Astrocyte (in vitro differentiated cells and primary cell): Measurements from ENCODE around the gene LZTR1. TPM values are rescaled to one million over a fixed set of nuclear protein-coding genes. Genes with fewer than 3 reads are reported as not detected.

Experiments
- DNase-seq: peaks from one replicate; pipeline ENCODE4 v3.0.0-alpha.2; 2010; ENCODE audit warnings: low read depth
- FAIRE-seq: peaks from 2 replicates; lab custom pipeline; 2011; peaks lifted over from hg19 to GRCh38; lab: Jason Lieb, UNC
- H2AFZ ChIP-seq: 2 replicates; pipeline ENCODE4 v1.6.0; 2012; ENCODE audit warnings: low read depth, low read length, inconsistent platforms
- H3K27ac ChIP-seq: 2 replicates; pipeline ENCODE4 v1.5.1; 2011; ENCODE audit warnings: low read depth, low read length, inconsistent platforms
- H3K27me3 ChIP-seq: 2 replicates; pipeline ENCODE4 v1.6.0; 2011; ENCODE audit warnings: low read length, inconsistent platforms; ENCODE audit not compliant: insufficient read depth
- H3K36me3 ChIP-seq: 2 replicates; pipeline ENCODE4 v1.5.1; 2011; ENCODE audit warnings: low read length, inconsistent platforms; ENCODE audit not compliant: insufficient read depth
- H3K4me1 ChIP-seq: 2 replicates; pipeline ENCODE4 v1.5.1; 2011; ENCODE audit warnings: low read length, inconsistent platforms; ENCODE audit not compliant: insufficient read depth
- H3K4me2 ChIP-seq: 2 replicates; pipeline ENCODE4 v1.6.0; 2012; ENCODE audit warnings: low read length, inconsistent platforms
- H3K4me3 ChIP-seq: 2 replicates; pipeline ENCODE4 v1.5.1; 2011; ENCODE audit warnings: low read depth, mild to moderate bottlenecking, low read length, inconsistent platforms; ENCODE audit not compliant: insufficient read depth
- H3K79me2 ChIP-seq: 2 replicates; pipeline ENCODE4 v1.6.0; 2012; ENCODE audit warnings: mild to moderate bottlenecking, low read length, inconsistent platforms; ENCODE audit not compliant: insufficient read depth
- H3K9ac ChIP-seq: 2 replicates; pipeline ENCODE4 v1.6.0; 2012; ENCODE audit warnings: mild to moderate bottlenecking, low read length, inconsistent platforms
- H3K9me3 ChIP-seq: 2 replicates; pipeline ENCODE4 v1.5.1; 2012; ENCODE audit warnings: low read depth, mild to moderate bottlenecking, low read length, inconsistent platforms; ENCODE audit not compliant: insufficient read depth
- H4K20me1 ChIP-seq: 2 replicates; pipeline ENCODE4 v1.6.0; 2012; ENCODE audit warnings: low read length, inconsistent platforms; ENCODE audit not compliant: insufficient read depth
- H3K27ac Mint-ChIP-seq: one replicate; pipeline ENCODE4 v1.8.0; 2021; ENCODE audit warnings: mild to moderate bottlenecking, mixed read lengths; ENCODE audit not compliant: unreplicated experiment
- H3K27me3 Mint-ChIP-seq: one replicate; pipeline ENCODE4 v1.8.0; 2021; ENCODE audit warnings: low read depth, mixed read lengths; ENCODE audit not compliant: unreplicated experiment
- H3K36me3 Mint-ChIP-seq: one replicate; pipeline ENCODE4 v1.8.0; 2021; ENCODE audit warnings: low read depth, mixed read lengths; ENCODE audit not compliant: unreplicated experiment
- H3K4me1 Mint-ChIP-seq: one replicate; pipeline ENCODE4 v1.8.0; 2021; ENCODE audit warnings: low read depth, mixed read lengths; ENCODE audit not compliant: unreplicated experiment
- H3K4me3 Mint-ChIP-seq: one replicate; pipeline ENCODE4 v1.8.0; 2021; ENCODE audit warnings: mild to moderate bottlenecking, moderate library complexity, mixed read lengths; ENCODE audit not compliant: unreplicated experiment
- H3K9me3 Mint-ChIP-seq: one replicate; pipeline ENCODE4 v1.8.0; 2021; ENCODE audit warnings: mild to moderate bottlenecking, mixed read lengths; ENCODE audit not compliant: unreplicated experiment
- EZH2 ChIP-seq: IDR thresholded peaks from 2 replicates; pipeline ENCODE4 v1.6.1; 2012; ENCODE audit warnings: mild to moderate bottlenecking, low read length, inconsistent platforms; ENCODE audit not compliant: insufficient read depth
- total RNA-seq: library from RNA; stranded (reverse); gene quantifications from 2 replicates; pipeline ENCODE4 v1.2.1, GENCODE V29; 2021
- TF ChIP-seq, protein P1 (sequence below): IDR thresholded peaks from 2 replicates; pipeline ENCODE4 v1.5.1; 2011; ENCODE audit warnings: low read depth, mild to moderate bottlenecking, inconsistent platforms, low read length, moderate library complexity; ENCODE audit not compliant: insufficient read depth

LZTR1 gene
- total RNA-seq, 1 donor from 2014 or later: 62.0 TPM

GRCh38 chr22:21000207-21000986 is 18.3 kb downstream of the LZTR1 start:
- peak overlapping the region; percentile 95 for H3K4me3 Mint-ChIP-seq
- H3K36me3 ChIP-seq: no peaks in the 10 kb centered on the region
- TF ChIP-seq, protein P1, sequence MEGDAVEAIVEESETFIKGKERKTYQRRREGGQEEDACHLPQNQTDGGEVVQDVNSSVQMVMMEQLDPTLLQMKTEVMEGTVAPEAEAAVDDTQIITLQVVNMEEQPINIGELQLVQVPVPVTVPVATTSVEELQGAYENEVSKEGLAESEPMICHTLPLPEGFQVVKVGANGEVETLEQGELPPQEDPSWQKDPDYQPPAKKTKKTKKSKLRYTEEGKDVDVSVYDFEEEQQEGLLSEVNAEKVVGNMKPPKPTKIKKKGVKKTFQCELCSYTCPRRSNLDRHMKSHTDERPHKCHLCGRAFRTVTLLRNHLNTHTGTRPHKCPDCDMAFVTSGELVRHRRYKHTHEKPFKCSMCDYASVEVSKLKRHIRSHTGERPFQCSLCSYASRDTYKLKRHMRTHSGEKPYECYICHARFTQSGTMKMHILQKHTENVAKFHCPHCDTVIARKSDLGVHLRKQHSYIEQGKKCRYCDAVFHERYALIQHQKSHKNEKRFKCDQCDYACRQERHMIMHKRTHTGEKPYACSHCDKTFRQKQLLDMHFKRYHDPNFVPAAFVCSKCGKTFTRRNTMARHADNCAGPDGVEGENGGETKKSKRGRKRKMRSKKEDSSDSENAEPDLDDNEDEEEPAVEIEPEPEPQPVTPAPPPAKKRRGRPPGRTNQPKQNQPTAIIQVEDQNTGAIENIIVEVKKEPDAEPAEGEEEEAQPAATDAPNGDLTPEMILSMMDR: no peak
- TF ChIP-seq EZH2: no peak
- peak overlapping the region; percentile 95 for H3K9ac ChIP-seq
- no peaks in the 10 kb centered on the region for H3K9me3 ChIP-seq
- no peak overlapping the region for H2AFZ ChIP-seq
- H3K27me3 ChIP-seq: no peaks in the 10 kb centered on the region
- peak overlapping the region; percentile 72 for H3K27ac Mint-ChIP-seq
- H3K79me2 ChIP-seq: peaks cover 40% of the 10 kb centered on the region
- no peaks in the 10 kb centered on the region for H3K4me1 Mint-ChIP-seq
- H3K36me3 Mint-ChIP-seq: peaks cover 3% of the 10 kb centered on the region
- peak overlapping the region; percentile 68 for H3K4me3 ChIP-seq
- no peak overlapping the region for H3K27ac ChIP-seq
- DNase-seq (no peak), FAIRE-seq (no peak)
- H3K4me1 ChIP-seq: peaks cover 23% of the 10 kb centered on the region
- H3K4me2 ChIP-seq: peak overlapping the region; percentile 96
- H3K27me3 Mint-ChIP-seq: no peaks in the 10 kb centered on the region
- peaks cover 27% of the 10 kb centered on the region for H4K20me1 ChIP-seq
- no peaks in the 10 kb centered on the region for H3K9me3 Mint-ChIP-seq

DNA sequence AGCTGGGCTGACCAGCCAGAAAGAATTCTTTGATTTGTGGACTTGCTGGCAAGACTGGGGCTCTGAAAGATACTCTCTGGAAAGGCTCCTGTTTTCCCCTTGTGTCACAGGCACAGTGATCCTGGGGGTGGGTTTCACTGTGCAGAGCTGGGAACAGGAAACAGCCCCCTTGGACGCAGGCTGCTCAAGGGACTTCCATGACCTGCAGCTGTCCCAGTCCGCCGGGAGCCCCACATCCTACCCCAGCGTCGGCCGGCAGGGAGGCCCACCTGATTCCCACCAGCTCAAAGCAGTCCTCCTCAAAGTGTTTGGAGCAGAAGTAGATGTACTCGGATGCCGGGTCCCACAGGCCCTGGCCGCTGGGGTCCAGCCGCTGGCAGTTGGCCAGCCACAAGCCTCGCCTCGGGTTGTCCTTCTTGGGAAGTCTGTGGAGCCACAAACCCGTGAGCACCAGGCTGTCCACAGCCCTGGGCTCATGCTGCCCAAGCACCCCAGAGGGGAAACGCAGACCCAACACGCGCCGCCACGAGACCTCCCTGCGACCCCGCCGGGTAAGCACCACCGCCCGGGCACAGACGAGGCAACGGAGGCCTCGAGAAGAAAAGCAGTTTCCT is 19.0 kb downstream of the LZTR1 start:
- H3K4me2 ChIP-seq: peak overlapping the region; percentile 96
- Mint-ChIP-seq H3K27ac (peak overlapping the region; percentile 91), H3K9me3 (no peaks in the 10 kb centered on the region), H3K4me1 (no peaks in the 10 kb centered on the region), H3K36me3 (peaks cover 3% of the 10 kb centered on the region), H3K27me3 (no peaks in the 10 kb centered on the region), H3K4me3 (peak overlapping the region; percentile 95)
- peak overlapping the region; percentile 95 for H3K9ac ChIP-seq
- H3K36me3 ChIP-seq: no peaks in the 10 kb centered on the region
- FAIRE-seq: no peak
- H4K20me1 ChIP-seq: peaks cover 27% of the 10 kb centered on the region
- peaks cover 23% of the 10 kb centered on the region for H3K4me1 ChIP-seq
- peaks cover 40% of the 10 kb centered on the region for H3K79me2 ChIP-seq
- TF ChIP-seq, protein P1: no peak
- no peak for TF ChIP-seq EZH2
- H3K9me3 ChIP-seq: no peaks in the 10 kb centered on the region
- H3K27ac ChIP-seq: peak overlapping the region; percentile 98
- peak overlapping the region; percentile 68 for H3K4me3 ChIP-seq
- no peak for DNase-seq
- peak overlapping the region; percentile 79 for H2AFZ ChIP-seq
- H3K27me3 ChIP-seq: no peaks in the 10 kb centered on the region
